ENCODE measurements around the gene MYO5B. TPM values are rescaled to one million over a fixed set of nuclear protein-coding genes. Genes with fewer than 3 reads are reported as not detected.

MYO5B gene
- total and polyA plus RNA-seq, 10 of the 15 experiments (the other 5 are each of a cell fraction or from before 2014, with no cell fraction given), result 2.5 to 4.5 (median 3.3) TPM

GRCh38 chr18:49879271-49879580 lies 315.7 kb downstream of the MYO5B start:
- ChIA-PET CTCF (no interaction called here), SMC1A (ENCODE audit: uncharacterized antibody, unreplicated experiment) (no interaction called here), POLR2A (no interaction called here), RAD21 (ENCODE audit: unreplicated experiment) (no interaction called here)
- no peaks in the 10 kb centered on the region; the same call in 1 of the 2 replicates for H3K4me1 ChIP-seq (ENCODE audit: control insufficient read depth, insufficient read depth, low read length)
- no peak overlapping the region for H2AFZ ChIP-seq (ENCODE audit: control insufficient read depth, low read depth, low read length)
- no peak for FAIRE-seq
- no peak overlapping the region for H3K27ac ChIP-seq (ENCODE audit: control insufficient read depth, insufficient read depth)
- DNase-seq (ENCODE audit: low read depth, low spot score), result no peak
- TF ChIP-seq ATF2 (IDR thresholded peaks at IDR 0.05; ENCODE audit: low read length) (no peak), ZSCAN29 (IDR thresholded peaks at IDR 0.05) (no peak), EED (IDR thresholded peaks at IDR 0.05; ENCODE audit: low read depth) (no peak), HCFC1 (IDR thresholded peaks at IDR 0.05; ENCODE audit: low read length) (no peak), CBX3 (IDR thresholded peaks at IDR 0.05; ENCODE audit: borderline replicate concordance, low read depth) (no peak), LARP7 (IDR thresholded peaks at IDR 0.05) (no peak), BRCA1 (IDR thresholded peaks at IDR 0.05; ENCODE audit: low read depth, low read length) (no peak), BHLHE40 (IDR thresholded peaks at IDR 0.05; ENCODE audit: borderline replicate concordance in 1 of 2, low read depth in 2 of 2, low read length in 1 of 2) (no peak), EP300 (IDR thresholded peaks at IDR 0.05; ENCODE audit: borderline replicate concordance in 1 of 2, control insufficient read depth in 1 of 2, low read depth in 2 of 2, low read length in 2 of 2) (no peak)
- no peak for ATAC-seq
- no peak overlapping the region for H3K4me3 ChIP-seq
- no peak overlapping the region for H3K4me2 ChIP-seq (ENCODE audit: control insufficient read depth, insufficient read depth)
- H3K79me2 ChIP-seq (ENCODE audit: control insufficient read depth, insufficient read depth, low read length), result no peaks in the 10 kb centered on the region
- WGBS (ENCODE audit: insufficient coverage, insufficient replicate concordance, low lambda C conversion rate, missing lambda C conversion rate), result 0% methylated on average over 3 of the region's 3 CpGs
- BruUV-seq (replicated peaks), result no TSS peak
- in situ Hi-C loops (cut with MboI) (no loop called here), intact Hi-C loops (cut with micrococcal nuclease; ENCODE audit: unreplicated experiment) (no loop called here)
- no peaks in the 10 kb centered on the region for H3K36me3 ChIP-seq (ENCODE audit: control insufficient read depth in 2 of 2, insufficient read depth in 2 of 2, low read length in 1 of 2)
- H4K20me1 ChIP-seq (ENCODE audit: control insufficient read depth, insufficient read depth), result no peaks in the 10 kb centered on the region
- H3K9ac ChIP-seq (ENCODE audit: control insufficient read depth, insufficient read depth, low read length), result no peak overlapping the region
- H3K27me3 ChIP-seq (replicated peaks in 1 of 2; ENCODE audit: control insufficient read depth in 2 of 2, insufficient read depth in 2 of 2, low read length in 1 of 2), result peaks cover 0 to 4% of the 10 kb centered on the region in 2 experiments; a peak in 1 of 4 replicates
- no peaks in the 10 kb centered on the region for H3K9me3 ChIP-seq (replicated peaks; ENCODE audit: control insufficient read depth, insufficient read depth, low read length)
